Measurements from ENCODE around the gene EML6.

EML6 gene

DNA sequence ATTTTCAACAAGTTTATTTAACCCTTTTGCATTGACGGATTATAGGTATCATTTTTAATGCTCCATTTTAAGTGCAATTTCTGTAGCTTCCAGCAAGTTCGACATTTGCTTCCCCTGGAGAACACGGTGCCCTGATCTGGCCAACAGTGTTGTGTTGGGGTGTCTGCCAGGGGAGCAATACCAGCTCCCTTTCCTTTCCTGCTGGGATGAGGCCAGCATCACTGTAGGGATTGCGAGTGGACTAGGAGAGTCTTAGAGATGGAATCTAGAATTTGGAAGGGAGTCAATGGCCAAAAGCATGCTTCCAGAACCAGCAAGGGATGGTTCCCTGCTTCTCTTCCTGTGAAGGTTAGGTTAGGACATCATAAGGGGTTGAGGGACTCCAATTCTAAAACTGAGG lies 191.6 kb downstream of the EML6 start:
- no peaks in the 10 kb centered on the region for H4K20me1 ChIP-seq (ENCODE audit: insufficient read depth, low read length)
- peaks cover 28% of the 10 kb centered on the region for H3K27me3 ChIP-seq (ENCODE audit: low read depth, low read length)
- no peak overlapping the region for H2AFZ ChIP-seq (ENCODE audit: low read depth, low read length)
- H3K79me2 ChIP-seq (ENCODE audit: low read length) = no peaks in the 10 kb centered on the region
- H3K4me3 ChIP-seq (ENCODE audit: low read length) = no peak overlapping the region
- no peak overlapping the region for H3K27ac ChIP-seq (ENCODE audit: low read length)
- H3K4me1 ChIP-seq (ENCODE audit: low read length) = peaks cover 31% of the 10 kb centered on the region
- TF ChIP-seq, protein P1, sequence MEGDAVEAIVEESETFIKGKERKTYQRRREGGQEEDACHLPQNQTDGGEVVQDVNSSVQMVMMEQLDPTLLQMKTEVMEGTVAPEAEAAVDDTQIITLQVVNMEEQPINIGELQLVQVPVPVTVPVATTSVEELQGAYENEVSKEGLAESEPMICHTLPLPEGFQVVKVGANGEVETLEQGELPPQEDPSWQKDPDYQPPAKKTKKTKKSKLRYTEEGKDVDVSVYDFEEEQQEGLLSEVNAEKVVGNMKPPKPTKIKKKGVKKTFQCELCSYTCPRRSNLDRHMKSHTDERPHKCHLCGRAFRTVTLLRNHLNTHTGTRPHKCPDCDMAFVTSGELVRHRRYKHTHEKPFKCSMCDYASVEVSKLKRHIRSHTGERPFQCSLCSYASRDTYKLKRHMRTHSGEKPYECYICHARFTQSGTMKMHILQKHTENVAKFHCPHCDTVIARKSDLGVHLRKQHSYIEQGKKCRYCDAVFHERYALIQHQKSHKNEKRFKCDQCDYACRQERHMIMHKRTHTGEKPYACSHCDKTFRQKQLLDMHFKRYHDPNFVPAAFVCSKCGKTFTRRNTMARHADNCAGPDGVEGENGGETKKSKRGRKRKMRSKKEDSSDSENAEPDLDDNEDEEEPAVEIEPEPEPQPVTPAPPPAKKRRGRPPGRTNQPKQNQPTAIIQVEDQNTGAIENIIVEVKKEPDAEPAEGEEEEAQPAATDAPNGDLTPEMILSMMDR (IDR thresholded peaks at IDR 0.05; ENCODE audit: low read depth, low read length) = no peak
- TF ChIP-seq EZH2phosphoT487 (IDR thresholded peaks at IDR 0.05; ENCODE audit: low read depth) = no peak
- H3K36me3 ChIP-seq (replicated peaks; ENCODE audit: low read depth, low read length) = no peaks in the 10 kb centered on the region
- peak overlapping the region; percentile 50 for H3K4me2 ChIP-seq (ENCODE audit: low read length)
- no peaks in the 10 kb centered on the region; the same call in 1 of the 2 replicates for H3K9me3 ChIP-seq (ENCODE audit: insufficient read depth, low read length)
- no peak overlapping the region for H3K9ac ChIP-seq (ENCODE audit: low read length)

- H3K4me2 ChIP-seq (ENCODE audit: low read length) = no peak overlapping the region
- H3K9me3 ChIP-seq (ENCODE audit: insufficient read depth, low read length) = peaks cover 10% of the 10 kb centered on the region; the same call in 1 of the 2 replicates
- TF ChIP-seq EZH2phosphoT487 (IDR thresholded peaks at IDR 0.05; ENCODE audit: low read depth) = no peak
- TF ChIP-seq, protein P1 (IDR thresholded peaks at IDR 0.05; ENCODE audit: low read depth, low read length) = no peak
- H3K27ac ChIP-seq (ENCODE audit: low read length) = no peak overlapping the region
- H3K36me3 ChIP-seq (replicated peaks; ENCODE audit: low read depth, low read length) = no peaks in the 10 kb centered on the region
- H3K4me1 ChIP-seq (ENCODE audit: low read length) = peaks cover 31% of the 10 kb centered on the region
- no peak overlapping the region for H3K9ac ChIP-seq (ENCODE audit: low read length)
- H3K4me3 ChIP-seq (ENCODE audit: low read length) = no peak overlapping the region
- H4K20me1 ChIP-seq (ENCODE audit: insufficient read depth, low read length) = no peaks in the 10 kb centered on the region
- no peak overlapping the region for H2AFZ ChIP-seq (ENCODE audit: low read depth, low read length)
- H3K27me3 ChIP-seq (ENCODE audit: low read depth, low read length) = peaks cover 38% of the 10 kb centered on the region
- H3K79me2 ChIP-seq (ENCODE audit: low read length) = no peaks in the 10 kb centered on the region
Measured at GRCh38 chr2:54916637-54917036, 193.2 kb downstream of the EML6 start.

DNA sequence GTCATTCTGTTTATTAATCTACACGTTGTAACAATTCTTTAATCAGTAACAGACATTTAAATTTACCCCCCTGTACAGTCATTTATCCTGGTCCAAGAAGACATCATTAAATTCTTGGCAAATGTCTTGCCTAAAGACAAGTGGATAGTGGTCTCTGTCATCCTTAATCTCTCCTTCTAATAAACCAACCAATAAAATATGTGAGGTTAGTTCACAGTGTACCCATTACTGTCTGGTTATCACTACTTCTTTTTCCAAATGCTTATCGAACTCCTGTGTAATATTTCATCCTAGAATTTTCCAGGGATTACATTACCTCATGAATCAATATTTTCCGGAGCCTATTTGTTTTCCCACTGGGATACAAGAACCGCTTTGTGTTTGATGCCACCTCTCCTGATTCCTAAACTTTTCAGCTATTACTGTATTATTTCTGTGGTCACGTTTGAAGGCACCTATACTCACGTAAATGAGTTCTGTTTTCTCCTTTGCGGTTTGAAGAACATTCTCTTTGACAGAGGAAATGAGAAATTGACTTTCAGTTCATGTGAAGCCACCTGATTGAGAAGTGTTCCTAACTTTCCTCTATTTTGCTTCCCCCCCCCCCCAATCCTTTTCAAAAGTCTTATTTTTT lies 195.3 kb downstream of the EML6 start:
- Histone ChIP-seq H3K9me3 (ENCODE audit: insufficient read depth, low read length) (peaks cover 10% of the 10 kb centered on the region; the same call in 1 of the 2 replicates), H3K4me1 (ENCODE audit: low read length) (peaks cover 31% of the 10 kb centered on the region), H2AFZ (ENCODE audit: low read depth, low read length) (no peak overlapping the region), H3K9ac (ENCODE audit: low read length) (no peak overlapping the region), H4K20me1 (ENCODE audit: insufficient read depth, low read length) (no peaks in the 10 kb centered on the region), H3K27ac (ENCODE audit: low read length) (no peak overlapping the region), H3K27me3 (ENCODE audit: low read depth, low read length) (peaks cover 51% of the 10 kb centered on the region), H3K36me3 (replicated peaks; ENCODE audit: low read depth, low read length) (no peaks in the 10 kb centered on the region), H3K4me2 (ENCODE audit: low read length) (peak overlapping the region; percentile 50), H3K79me2 (ENCODE audit: low read length) (no peaks in the 10 kb centered on the region), H3K4me3 (ENCODE audit: low read length) (peak overlapping the region; percentile 8; the same call in 1 of the 2 replicates)
- TF ChIP-seq EZH2phosphoT487 (IDR thresholded peaks at IDR 0.05; ENCODE audit: low read depth) = no peak
- TF ChIP-seq, protein P1 (IDR thresholded peaks at IDR 0.05; ENCODE audit: low read depth, low read length) = no peak

- Histone ChIP-seq H3K9me3 (ENCODE audit: insufficient read depth, low read length) (peaks cover 10% of the 10 kb centered on the region; the same call in 1 of the 2 replicates), H3K4me1 (ENCODE audit: low read length) (peaks cover 21% of the 10 kb centered on the region), H3K27me3 (ENCODE audit: low read depth, low read length) (peaks cover 53% of the 10 kb centered on the region), H3K27ac (ENCODE audit: low read length) (no peak overlapping the region), H4K20me1 (ENCODE audit: insufficient read depth, low read length) (no peaks in the 10 kb centered on the region), H2AFZ (ENCODE audit: low read depth, low read length) (no peak overlapping the region), H3K4me3 (ENCODE audit: low read length) (no peak overlapping the region), H3K9ac (ENCODE audit: low read length) (no peak overlapping the region), H3K4me2 (ENCODE audit: low read length) (no peak overlapping the region), H3K79me2 (ENCODE audit: low read length) (no peaks in the 10 kb centered on the region), H3K36me3 (replicated peaks; ENCODE audit: low read depth, low read length) (no peaks in the 10 kb centered on the region)
- TF ChIP-seq, protein P1 (IDR thresholded peaks at IDR 0.05; ENCODE audit: low read depth, low read length) = no peak
- no peak for TF ChIP-seq EZH2phosphoT487 (IDR thresholded peaks at IDR 0.05; ENCODE audit: low read depth)
Measured at GRCh38 chr2:54920660-54921059, 197.2 kb downstream of the EML6 start.
